GM13977 (cell line): ENCODE results near the gene TRIM50.
"Not testable (repeated sequence)": the region's sequence is repeated elsewhere in the genome, so short reads cannot be mapped to it uniquely, and the experiment has no call there.

Experiments used
- DNase-seq: peaks from one replicate; pipeline ENCODE4 v3.0.0; 2012; ENCODE audit warnings: low spot score
- CTCF ChIP-seq: IDR thresholded peaks from 2 replicates; pipeline ENCODE4 v1.5.1; 2012; ENCODE audit warnings: mild to moderate bottlenecking, control low read depth; ENCODE audit not compliant: insufficient read depth; ENCODE audit errors: extremely low read depth, missing control alignments
- in situ Hi-C: fragments of 300-500 bp; cut with MboI; formaldehyde crosslinking; loops from one replicate; pipeline ENCODE4 v1.12.0; 2022; ENCODE audit warnings: low sequenced_read_pairs, low pct_unique_long_range_greater_than_20kb, mixed read lengths, inconsistent platforms; ENCODE audit not compliant: unreplicated experiment

TRIM50 gene

GRCh38 chr7:73328696-73329095 is 814 bp upstream of the TRIM50 start:
- TF ChIP-seq CTCF = no peak
- in situ Hi-C loops = no loop called here
- no peak for DNase-seq

GRCh38 chr7:73327449-73327848 is 433 bp downstream of the TRIM50 start:
- in situ Hi-C loops, DNase-seq: not testable (repeated sequence)

- in situ Hi-C loops, DNase-seq: not testable (repeated sequence)
Measured at GRCh38 chr7:73325424-73325823, 2.5 kb downstream of the TRIM50 start.

- DNase-seq = peak; percentile 89
- in situ Hi-C loops = not testable (repeated sequence)
- peak; percentile 76 for TF ChIP-seq CTCF
Measured at GRCh38 chr7:73324081-73324845, 3.6 kb downstream of the TRIM50 start.

- in situ Hi-C loops = not testable (repeated sequence)
Measured at GRCh38 chr7:73323434-73324080, 4.3 kb downstream of the TRIM50 start.

GRCh38 chr7:73320009-73320408 is 7.9 kb downstream of the TRIM50 start:
- DNase-seq, in situ Hi-C loops: not testable (repeated sequence)

More at GRCh38 chr7:73323434-73324080, 4.3 kb downstream of the TRIM50 start:
- not testable (repeated sequence) for DNase-seq

- in situ Hi-C loops = not testable (repeated sequence)
Measured at GRCh38 chr7:73319541-73319940, 8.3 kb downstream of the TRIM50 start.

GRCh38 chr7:73318656-73319204 is 9.2 kb downstream of the TRIM50 start:
- in situ Hi-C loops, DNase-seq: not testable (repeated sequence)

More at GRCh38 chr7:73319541-73319940, 8.3 kb downstream of the TRIM50 start:
- DNase-seq = not testable (repeated sequence)

GRCh38 chr7:73316521-73316920 is 11.4 kb downstream of the TRIM50 start:
- no peak for TF ChIP-seq CTCF
- in situ Hi-C loops = no loop called here
- DNase-seq = no peak

GRCh38 chr7:73314271-73314670 is 13.6 kb downstream of the TRIM50 start:
- in situ Hi-C loops = no loop called here
- no peak for DNase-seq
- TF ChIP-seq CTCF = no peak
